Right atrium auricular region (tissue), 2 donors: ENCODE measurements around the gene PSMB7. TPM values are rescaled to one million over a fixed set of nuclear protein-coding genes. Genes with fewer than 3 reads are reported as not detected.

Experiments
- DNase-seq: peaks from one replicate; pipeline ENCODE4 v3.0.0-alpha.2; 2019; ENCODE audit warnings: low spot score
- H3K27ac ChIP-seq, 2 donors: fragments of 200-600 bp; sonication (generic); 1 replicate in 1 of 2; 2 replicates in 1 of 2; pipeline ENCODE4 v1.5.1; 2016 to 2019
- H3K27me3 ChIP-seq, 2 donors: fragments of 200-600 bp; sonication (generic); one replicate each; pipeline versions ENCODE4 v1.5.1 to v1.6.0; 2017 to 2019
- H3K36me3 ChIP-seq: fragments of 200-600 bp; sonication (generic); one replicate; pipeline ENCODE4 v1.5.1; 2016
- H3K4me1 ChIP-seq, 2 donors: fragments of 200-600 bp; sonication (generic); one replicate each; pipeline versions ENCODE4 v1.5.1 to v1.6.0; 2017 to 2019
- H3K4me3 ChIP-seq, 2 donors: fragments of 200-600 bp; sonication (generic); 1 replicate in 1 of 2; 2 replicates in 1 of 2; pipeline ENCODE4 v1.5.1; 2017 to 2019; ENCODE audit warnings: mild to moderate bottlenecking in 1 of 2, moderate library complexity in 1 of 2
- H3K9me3 ChIP-seq, 2 donors: fragments of 200-600 bp; sonication (generic); one replicate each; pipeline ENCODE4 v1.5.1; 2019
- total RNA-seq, 2 donors: library from RNA; depleted of rRNA; stranded (reverse); fragments of >200 nt; gene quantifications; one replicate each; pipeline ENCODE4 v1.1.0, GENCODE V29; 2016
- TF ChIP-seq, protein P1 (sequence below), 2 donors: fragments of 200-600 bp; sonication (generic); IDR thresholded peaks; one replicate each; pipeline ENCODE4 v1.5.1; 2019; ENCODE audit warnings: antibody characterized with exemption in 2 of 2

PSMB7 gene
- total RNA-seq, 2 donors from 2014 or later = 178 to 207 TPM

DNA sequence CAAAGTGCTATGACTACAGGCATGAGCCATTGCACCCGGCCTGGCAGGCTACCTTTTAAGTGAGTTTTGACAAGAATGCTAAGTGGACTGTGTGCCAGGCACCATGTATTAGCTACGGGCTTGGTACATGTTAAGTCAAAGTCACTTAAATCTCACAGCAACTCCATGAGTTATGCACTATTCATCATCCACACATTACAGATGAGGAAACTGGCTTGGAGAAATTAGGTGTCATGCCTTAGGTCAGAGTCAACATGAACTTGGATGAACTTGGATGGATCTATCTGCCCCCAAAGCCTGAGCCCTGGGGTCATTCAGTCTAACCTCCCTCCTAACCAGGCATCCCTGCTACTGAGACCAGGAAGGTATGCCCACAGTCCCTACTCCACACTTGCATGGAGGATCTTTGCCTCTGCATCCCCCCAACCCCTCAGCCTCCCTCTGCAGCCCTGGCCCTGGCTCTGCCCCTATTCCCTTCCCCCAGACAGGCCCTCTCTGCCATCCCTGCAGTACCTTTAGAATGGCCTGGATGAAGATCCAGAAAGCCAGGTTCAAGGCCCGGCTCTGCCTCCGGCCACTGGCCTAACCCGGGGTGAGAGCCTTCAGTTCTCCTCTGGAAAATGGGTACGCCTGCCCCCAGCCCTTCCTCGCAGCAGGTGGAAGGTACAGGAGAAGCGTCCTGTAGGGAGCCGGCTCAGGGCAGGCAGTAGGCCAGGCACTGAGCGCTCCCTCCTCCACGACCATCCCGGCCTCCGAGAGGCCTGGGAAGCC lies 34.3 kb upstream of the PSMB7 start:
- H3K27me3 ChIP-seq = peaks cover 0 to 18% of the 10 kb centered on the region in 2 donors
- no peak for DNase-seq
- peaks cover 0 to 23% of the 10 kb centered on the region in 2 donors for H3K4me1 ChIP-seq
- H3K4me3 ChIP-seq = no peak overlapping the region
- no peaks in the 10 kb centered on the region for H3K36me3 ChIP-seq
- no peak overlapping the region for H3K27ac ChIP-seq
- H3K9me3 ChIP-seq = no peaks in the 10 kb centered on the region
- TF ChIP-seq, protein P1, sequence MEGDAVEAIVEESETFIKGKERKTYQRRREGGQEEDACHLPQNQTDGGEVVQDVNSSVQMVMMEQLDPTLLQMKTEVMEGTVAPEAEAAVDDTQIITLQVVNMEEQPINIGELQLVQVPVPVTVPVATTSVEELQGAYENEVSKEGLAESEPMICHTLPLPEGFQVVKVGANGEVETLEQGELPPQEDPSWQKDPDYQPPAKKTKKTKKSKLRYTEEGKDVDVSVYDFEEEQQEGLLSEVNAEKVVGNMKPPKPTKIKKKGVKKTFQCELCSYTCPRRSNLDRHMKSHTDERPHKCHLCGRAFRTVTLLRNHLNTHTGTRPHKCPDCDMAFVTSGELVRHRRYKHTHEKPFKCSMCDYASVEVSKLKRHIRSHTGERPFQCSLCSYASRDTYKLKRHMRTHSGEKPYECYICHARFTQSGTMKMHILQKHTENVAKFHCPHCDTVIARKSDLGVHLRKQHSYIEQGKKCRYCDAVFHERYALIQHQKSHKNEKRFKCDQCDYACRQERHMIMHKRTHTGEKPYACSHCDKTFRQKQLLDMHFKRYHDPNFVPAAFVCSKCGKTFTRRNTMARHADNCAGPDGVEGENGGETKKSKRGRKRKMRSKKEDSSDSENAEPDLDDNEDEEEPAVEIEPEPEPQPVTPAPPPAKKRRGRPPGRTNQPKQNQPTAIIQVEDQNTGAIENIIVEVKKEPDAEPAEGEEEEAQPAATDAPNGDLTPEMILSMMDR (IDR thresholded peaks at IDR 0.05) = no peak

DNA sequence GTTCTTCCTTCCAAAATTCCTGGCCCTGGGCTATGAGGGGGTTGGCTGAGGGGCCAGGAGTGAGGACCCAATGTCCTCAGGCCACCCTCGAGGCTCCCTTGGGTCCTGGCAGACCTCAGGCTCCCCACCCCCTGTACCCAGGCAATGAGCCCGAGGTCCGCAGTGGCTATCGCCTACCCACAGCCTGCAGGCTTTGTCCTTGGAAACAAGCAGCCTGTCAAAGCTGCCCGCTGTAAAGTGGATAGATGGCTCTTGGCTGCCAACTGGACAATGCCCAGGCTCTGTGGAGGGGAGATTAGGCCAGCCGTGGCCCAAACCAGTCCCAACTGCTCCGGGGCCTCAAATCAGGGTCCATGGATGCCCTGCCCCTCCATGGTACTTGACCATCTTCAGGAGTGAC lies 32.8 kb upstream of the PSMB7 start:
- peaks cover 0 to 13% of the 10 kb centered on the region in 2 donors for H3K27me3 ChIP-seq

DNA sequence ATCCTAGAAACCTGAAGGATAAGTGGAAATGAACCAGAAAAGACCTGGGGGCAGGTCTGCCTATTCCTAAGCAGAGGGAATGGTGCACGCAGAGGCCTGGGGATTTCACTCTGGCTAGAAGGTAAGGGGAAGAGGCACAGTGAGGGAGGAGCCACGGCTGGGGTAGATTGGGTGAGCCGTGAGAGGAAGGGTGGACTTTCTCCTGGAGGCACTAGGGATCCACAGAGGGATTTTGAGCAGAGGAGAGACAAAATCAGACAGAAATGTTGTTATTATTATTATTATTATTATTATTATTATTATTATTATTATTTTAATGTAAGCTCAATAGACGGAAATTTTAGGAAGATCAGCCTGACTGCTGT lies 32.0 kb upstream of the PSMB7 start:
- Histone ChIP-seq H3K36me3 (no peaks in the 10 kb centered on the region), H3K4me3 (no peak overlapping the region), H3K9me3 (no peaks in the 10 kb centered on the region), H3K27me3 (peaks cover 0 to 6% of the 10 kb centered on the region in 2 donors), H3K27ac (no peak overlapping the region), H3K4me1 (peaks cover 0 to 14% of the 10 kb centered on the region in 2 donors)
- TF ChIP-seq, protein P1 (IDR thresholded peaks at IDR 0.05) = no peak
- DNase-seq = no peak

More for the DNA sequence above, 32.8 kb upstream of the PSMB7 start:
- H3K4me3 ChIP-seq = no peak overlapping the region
- no peaks in the 10 kb centered on the region for H3K36me3 ChIP-seq
- peaks cover 0 to 16% of the 10 kb centered on the region in 2 donors for H3K4me1 ChIP-seq
- H3K27ac ChIP-seq = peak overlapping the region in 1 of 2 donors; percentile 45
- no peaks in the 10 kb centered on the region for H3K9me3 ChIP-seq
- DNase-seq = no peak
- TF ChIP-seq, protein P1 (IDR thresholded peaks at IDR 0.05) = no peak

DNA sequence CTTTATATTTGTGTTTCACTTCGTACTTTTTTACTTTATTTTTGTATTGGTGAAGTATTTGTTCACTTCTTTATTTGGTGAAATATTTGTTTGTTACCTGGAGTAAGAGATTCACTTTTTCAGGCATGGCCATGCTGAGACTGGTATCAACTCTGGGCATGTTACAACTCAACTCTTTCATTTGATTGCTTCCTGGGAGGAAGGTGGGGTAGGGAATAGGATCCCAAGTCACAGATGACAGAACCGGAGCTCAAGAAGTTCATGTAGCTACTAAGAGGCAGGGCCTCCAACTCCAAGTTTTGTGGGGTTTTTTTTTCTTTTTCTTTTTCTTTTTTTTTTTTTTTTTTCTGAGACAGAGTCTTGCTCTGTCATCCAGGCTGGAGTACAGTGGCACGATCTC lies 28.9 kb upstream of the PSMB7 start:
- H3K27ac ChIP-seq = no peak overlapping the region
- peaks cover 0 to 3% of the 10 kb centered on the region in 2 donors for H3K9me3 ChIP-seq
- H3K36me3 ChIP-seq = no peaks in the 10 kb centered on the region
- H3K4me1 ChIP-seq = peaks cover 0 to 3% of the 10 kb centered on the region in 2 donors
- no peak overlapping the region for H3K4me3 ChIP-seq
- H3K27me3 ChIP-seq = no peaks in the 10 kb centered on the region
- TF ChIP-seq, protein P1 (IDR thresholded peaks at IDR 0.05) = no peak
- DNase-seq = no peak

DNA sequence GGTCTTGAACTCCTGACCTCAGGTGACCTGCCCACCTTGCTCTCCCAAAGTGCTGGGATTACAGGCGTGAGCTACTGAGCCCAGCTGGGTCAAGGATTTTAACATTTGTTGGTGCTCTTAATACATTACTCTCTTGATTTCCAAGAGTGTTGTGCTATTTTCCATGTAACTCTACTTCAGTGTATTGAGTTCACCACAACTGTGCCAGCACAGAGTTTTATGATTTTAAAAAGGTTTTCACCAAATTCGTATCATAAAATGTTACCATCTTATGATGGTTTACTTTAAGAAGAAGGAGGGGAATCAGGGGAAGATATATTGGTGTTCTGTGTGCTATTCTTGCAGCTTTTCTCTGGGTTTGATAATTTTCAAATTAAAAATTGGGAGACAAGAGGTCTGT lies 28.4 kb upstream of the PSMB7 start:
- Histone ChIP-seq H3K27me3 (no peaks in the 10 kb centered on the region), H3K4me1 (peaks cover 0 to 3% of the 10 kb centered on the region in 2 donors), H3K36me3 (no peaks in the 10 kb centered on the region), H3K9me3 (peaks cover 0 to 6% of the 10 kb centered on the region in 2 donors), H3K4me3 (no peak overlapping the region), H3K27ac (no peak overlapping the region)
- TF ChIP-seq, protein P1 (IDR thresholded peaks at IDR 0.05) = no peak
- no peak for DNase-seq
